NB4 (cell line): ENCODE measurements around the gene AFF3.

ENCODE experiments used
- CTCF ChIP-seq: IDR thresholded peaks from one replicate; pipeline ENCODE4 v1.5.1; 2012; ENCODE audit warnings: low read depth, low read length
- MAX ChIP-seq: IDR thresholded peaks from 2 replicates; pipeline ENCODE4 v1.6.1; 2011; ENCODE audit warnings: low read depth, low read length
- MYC ChIP-seq: IDR thresholded peaks from 2 replicates; pipeline ENCODE4 v1.6.1; 2011; ENCODE audit warnings: low read depth, low read length
- POLR2A ChIP-seq: IDR thresholded peaks from 2 replicates; pipeline ENCODE4 v1.6.1; 2011; ENCODE audit warnings: mild to moderate bottlenecking; ENCODE audit not compliant: insufficient read length; ENCODE audit errors: extremely low read depth

GRCh38 chr2:99710721-99711120 lies 431.7 kb downstream of the AFF3 start:
- TF ChIP-seq CTCF: no peak
- TF ChIP-seq POLR2A: no peak
- no peak for TF ChIP-seq MYC
- TF ChIP-seq MAX: no peak
